GM18519 (cell line): ENCODE measurements around the gene ANXA9.

ENCODE experiments used
- ATAC-seq: cut with Tn5 transposase; IDR thresholded peaks from one replicate; pipeline ENCODE4 v1.9.1; 2021; ENCODE audit warnings: mild to moderate bottlenecking, moderate library complexity; ENCODE audit not compliant: unreplicated experiment, low FRiP score

Gene ANXA9, protein sequence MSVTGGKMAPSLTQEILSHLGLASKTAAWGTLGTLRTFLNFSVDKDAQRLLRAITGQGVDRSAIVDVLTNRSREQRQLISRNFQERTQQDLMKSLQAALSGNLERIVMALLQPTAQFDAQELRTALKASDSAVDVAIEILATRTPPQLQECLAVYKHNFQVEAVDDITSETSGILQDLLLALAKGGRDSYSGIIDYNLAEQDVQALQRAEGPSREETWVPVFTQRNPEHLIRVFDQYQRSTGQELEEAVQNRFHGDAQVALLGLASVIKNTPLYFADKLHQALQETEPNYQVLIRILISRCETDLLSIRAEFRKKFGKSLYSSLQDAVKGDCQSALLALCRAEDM

DNA sequence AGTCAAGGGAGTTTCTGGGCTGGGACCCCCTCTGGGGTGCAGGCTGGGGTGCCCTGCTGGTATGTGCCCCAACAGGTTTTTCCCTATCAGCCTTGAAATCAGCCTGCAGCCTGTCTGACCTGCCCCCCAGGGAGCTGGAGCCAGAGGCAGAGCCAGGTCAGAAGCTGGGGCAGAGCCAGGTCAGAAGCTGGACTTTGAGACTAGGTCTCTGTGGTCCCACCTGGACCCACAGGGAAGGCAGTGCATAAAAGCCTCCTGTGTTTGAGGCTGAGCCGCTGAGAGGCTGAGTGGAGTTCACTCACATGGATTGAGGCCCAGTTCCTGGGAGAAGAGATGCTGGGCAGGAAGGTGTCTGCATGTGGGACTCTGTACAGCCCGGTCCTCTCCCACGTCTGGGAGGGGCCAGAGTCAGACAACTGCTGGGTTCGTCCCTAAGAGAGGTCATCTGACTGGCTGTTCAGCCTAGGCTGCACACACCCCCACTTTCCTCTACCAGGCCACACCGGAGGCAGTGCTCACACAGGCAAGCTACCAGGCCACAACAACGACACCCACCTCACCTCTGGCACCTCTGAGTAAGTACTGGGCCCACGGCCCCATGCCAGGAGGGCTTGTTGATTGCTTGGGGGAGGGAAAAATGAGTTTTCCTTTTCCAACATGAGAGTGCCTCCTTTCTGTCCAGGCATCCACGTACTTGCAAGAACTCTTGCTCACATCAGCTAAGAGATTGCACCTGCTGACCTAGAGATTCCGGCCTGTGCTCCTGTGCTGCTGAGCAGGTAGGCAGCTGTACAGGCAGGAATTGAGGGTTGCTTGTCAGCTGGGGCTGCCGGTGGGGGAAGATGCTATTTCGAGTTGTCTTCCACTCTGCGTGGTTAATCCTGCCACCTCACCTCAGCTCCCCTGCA, at the start of gene ANXA9:
ANXA9 (plus strand) TSS at position 488 of the 908 bp plus-strand sequence. CDS start 814 bp downstream, outside the sequence.
- ATAC-seq: no peak

DNA sequence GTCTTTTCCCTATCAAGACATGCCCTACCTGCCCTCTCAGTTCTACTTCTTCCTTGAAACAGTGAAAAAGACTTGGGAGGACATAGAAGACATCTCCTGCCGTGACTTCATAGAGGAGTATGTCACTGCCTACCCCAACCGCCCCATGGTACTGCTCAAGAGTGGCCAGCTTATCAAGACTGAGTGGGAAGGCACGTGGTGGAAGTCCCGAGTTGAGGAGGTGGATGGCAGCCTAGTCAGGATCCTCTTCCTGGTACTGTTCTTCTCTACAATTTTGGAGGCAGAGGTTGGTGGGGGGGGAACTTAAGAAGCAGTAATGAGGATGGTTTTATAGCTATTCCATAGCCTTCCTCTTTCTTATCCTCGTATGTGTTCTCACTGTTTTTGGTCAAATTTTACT, 37.2 kb upstream of the ANXA9 start:
- no peak for ATAC-seq

DNA sequence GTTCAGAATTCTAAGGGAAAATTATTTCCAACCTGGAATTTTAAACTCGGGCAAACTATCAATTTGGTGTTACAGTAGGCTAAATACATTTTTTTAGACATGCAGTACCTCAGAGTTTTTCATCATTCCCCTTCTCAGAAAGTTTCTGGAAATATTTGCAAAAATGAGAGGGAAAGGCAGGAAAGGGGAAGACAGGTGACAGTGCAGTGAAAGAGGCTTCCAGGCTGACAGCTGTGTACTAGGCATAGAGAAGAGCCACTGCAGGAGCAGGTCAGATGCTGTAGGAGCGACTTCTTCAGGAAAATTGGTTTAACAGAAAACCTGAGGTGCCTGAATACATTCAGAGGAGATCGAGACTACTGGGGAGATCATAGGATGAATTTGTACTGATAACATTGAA, 27.4 kb upstream of the ANXA9 start:
- ATAC-seq: no peak

DNA sequence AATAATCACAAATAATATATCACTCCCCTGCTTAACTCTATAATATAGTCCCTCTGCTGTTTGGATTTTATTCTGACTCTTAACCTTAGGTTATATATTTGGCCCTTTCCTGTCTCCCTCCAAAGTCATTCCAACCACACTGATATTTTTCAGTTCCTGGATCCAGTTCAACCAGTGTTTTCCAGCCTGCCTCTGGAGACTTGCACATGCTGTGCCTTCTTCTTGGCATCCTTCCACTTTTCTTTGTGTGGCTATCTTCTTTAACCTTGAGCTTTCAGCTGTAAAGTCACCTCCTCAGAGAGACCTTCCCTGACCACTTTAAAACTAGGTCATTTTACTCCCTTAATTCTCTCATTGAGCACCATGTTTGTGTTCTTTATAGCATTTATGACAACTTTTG, 26.8 kb upstream of the ANXA9 start:
- no peak for ATAC-seq

DNA sequence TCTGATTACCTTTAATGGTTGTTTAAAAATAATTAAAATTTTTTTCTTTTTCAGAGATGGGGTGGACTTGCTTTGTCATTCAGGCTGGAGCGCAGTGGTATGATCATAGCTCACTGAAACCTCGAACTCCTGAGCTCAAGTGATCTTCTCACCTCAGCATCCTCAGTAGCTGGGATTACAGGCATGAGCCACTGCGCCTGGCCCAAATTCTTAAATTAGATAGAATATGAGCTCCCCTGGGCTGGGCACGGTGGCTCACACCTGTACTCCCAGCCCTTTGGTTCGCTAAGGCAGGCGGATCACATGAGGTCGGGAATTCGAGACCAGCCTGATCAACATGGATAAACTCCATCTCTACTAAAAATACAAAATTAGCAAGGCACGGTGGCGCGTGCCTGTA, 24.4 kb upstream of the ANXA9 start:
- no peak for ATAC-seq

DNA sequence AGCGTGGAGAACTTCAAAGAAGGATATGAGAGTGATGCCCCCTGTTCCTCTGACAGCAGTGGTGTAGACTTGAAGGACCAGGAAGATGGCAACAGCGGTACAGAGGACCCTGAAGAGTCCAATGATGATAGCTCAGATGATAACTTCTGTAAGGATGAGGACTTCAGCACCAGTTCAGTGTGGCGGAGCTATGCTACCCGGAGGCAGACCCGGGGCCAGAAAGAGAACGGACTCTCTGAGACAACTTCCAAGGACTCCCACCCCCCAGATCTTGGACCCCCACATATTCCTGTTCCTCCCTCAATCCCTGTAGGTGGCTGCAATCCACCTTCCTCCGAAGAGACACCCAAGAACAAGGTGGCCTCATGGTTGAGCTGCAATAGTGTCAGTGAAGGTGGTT, 21.4 kb upstream of the ANXA9 start:
- ATAC-seq: no peak

DNA sequence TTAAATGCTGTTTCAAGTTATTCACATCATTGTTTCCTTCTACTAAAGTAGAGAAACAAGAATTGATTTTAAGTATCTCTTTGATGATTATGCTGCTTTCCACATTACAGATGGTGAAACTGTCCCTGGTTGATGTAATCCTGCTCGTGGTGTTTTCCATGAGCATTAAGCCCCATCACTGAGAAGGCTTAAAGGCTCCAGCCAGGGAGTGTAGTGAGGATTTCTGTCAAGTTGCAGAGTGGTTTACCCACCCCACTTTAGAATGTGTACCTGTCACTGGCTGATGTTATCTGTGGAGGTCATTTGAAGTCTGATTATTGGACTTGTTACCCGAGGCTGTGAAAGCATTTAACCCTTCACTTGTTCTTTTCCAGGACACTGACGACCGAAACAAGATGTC, 20.3 kb upstream of the ANXA9 start:
- no peak for ATAC-seq

DNA sequence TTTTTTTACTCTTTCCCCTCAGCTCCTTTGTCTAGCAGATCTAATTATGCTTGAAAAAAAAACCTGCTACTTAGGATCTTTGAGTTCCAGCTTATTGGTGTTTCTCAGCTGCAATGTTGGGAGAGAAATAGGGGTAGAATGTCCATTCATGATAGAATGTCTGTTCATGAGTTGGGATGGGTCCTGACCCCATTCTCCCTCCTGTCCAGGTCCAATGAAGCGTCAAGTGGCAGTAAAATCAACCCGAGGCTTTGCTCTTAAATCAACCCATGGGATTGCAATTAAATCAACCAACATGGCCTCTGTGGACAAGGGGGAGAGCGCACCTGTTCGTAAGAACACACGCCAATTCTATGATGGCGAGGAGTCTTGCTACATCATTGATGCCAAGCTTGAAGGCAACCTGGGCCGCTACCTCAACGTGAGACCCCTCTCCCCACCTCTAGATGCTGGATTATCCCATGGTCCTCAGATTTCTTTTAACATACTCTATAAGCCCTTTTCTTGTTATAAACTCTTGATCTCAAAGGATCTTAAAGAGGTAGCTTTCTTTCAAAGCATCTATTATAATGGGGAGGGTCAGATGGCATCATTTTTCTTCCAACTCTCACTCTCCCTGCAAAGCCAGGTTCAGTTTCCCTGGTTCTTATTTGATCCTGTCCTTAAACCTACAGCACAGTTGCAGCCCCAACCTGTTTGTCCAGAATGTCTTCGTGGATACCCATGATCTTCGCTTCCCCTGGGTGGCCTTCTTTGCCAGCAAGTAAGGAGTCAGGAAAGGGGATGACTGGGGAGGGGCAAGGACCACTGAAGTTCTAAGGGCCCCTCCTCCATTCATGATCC, 18.6 kb upstream of the ANXA9 start:
- ATAC-seq: no peak

DNA sequence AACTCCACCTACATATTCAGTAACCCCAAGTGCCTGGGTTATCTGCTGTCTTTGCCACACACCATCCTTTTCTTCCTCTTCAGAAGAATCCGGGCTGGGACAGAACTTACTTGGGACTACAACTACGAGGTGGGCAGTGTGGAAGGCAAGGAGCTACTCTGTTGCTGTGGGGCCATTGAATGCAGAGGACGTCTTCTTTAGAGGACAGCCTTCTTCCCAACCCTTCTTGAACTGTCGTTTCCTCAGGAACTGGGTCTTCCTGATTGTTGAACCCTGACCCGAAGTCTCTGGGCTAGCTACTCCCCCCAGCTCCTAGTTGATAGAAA, 18.0 kb upstream of the ANXA9 start:
- no peak for ATAC-seq

DNA sequence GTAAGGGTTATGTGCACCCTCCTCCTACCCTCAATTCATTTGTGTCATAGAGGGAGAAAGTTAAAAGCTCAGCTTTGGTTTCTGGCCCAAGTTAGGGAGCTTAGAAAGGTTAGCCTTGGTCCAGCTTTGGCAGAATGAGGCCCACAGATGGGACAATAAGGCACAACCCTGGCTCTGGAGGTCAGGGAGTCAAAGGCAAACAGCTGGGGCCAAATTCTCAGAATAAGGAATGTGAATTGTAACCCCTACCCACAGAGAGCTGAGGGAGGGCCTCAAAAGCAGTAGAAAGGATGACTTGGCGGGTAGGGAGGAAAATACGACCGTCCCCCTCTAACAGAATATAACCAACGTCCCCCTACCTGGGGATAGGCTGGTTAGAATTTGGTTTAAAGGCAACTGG, 16.5 kb upstream of the ANXA9 start:
- ATAC-seq: no peak

DNA sequence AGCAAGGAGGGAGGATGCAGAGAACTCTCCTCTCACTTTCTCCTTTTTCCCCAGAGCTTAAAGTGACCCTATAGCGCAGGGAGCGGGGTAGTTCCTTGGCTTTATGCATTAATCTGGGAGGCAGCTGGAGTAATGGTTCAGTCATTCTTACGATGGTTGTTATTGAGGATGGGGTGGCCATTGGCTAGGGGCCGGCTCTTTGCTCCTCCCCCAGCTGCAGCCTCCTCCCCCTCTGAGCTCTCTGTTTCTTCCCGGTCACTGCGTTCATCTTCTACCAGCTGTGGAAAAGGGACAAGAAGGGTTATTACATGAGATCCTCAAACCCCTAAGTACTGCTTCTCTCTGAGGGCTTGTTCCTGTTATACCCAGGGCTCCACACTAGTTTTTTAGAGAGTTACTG, 16.1 kb upstream of the ANXA9 start:
- no peak for ATAC-seq

DNA sequence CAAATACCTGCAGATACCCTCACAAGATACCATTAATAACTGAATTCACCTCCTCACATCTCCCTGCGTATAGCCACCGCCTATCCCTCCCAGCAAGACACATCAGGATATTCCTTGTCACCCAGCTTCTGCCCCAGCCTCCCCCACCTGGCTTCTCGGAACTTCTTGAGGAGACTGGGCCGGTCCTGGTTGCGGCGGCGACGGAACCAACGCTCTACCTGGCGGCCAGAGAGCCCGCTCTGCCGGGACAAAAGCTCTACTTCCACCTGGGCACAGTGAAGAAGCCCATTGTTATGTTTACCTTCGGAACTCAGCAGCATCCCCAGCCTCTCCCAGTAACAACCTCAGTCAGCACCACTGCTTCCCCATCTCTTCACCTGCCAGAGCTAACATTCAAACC, 14.2 kb upstream of the ANXA9 start:
- ATAC-seq: no peak

DNA sequence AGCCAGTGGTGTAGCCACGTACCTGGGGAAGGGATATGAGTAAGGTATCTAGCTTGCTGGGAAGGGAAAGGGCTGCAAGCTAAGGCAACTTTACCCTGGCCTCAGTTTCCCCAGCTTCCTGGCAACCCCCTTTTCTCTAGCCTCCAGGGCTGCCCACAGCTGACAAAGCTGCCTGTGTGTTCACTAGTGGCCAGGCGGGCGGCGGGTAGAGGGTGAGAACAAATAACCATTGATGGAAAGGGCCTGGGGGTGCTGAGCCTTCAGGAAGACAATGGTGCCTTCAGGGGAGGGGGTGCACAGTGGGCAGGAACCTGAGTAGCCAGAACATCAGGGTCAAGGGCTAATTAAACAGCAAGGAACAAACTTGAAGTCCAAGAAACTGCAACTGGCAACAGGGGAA, 13.6 kb upstream of the ANXA9 start:
- no peak for ATAC-seq

DNA sequence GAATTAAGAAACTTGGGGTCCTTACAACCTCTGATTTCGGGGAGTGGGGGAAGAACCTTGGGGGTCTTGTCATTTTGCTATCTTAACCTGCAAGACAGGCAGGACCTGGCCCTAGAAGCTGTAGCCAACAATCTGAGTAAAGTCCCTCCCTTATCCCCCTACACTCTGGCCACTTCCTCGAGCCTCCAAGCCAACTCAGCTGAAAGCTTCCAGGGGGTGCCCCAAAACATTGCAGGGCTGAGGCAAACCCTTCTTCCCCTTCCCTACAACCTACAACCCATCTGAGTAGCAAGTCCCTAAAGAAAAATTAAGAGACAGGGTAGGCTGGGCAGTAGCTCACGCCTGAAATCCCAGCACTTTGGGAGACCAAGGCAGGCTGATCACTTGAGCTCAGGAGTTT, 12.5 kb upstream of the ANXA9 start:
- ATAC-seq: no peak

DNA sequence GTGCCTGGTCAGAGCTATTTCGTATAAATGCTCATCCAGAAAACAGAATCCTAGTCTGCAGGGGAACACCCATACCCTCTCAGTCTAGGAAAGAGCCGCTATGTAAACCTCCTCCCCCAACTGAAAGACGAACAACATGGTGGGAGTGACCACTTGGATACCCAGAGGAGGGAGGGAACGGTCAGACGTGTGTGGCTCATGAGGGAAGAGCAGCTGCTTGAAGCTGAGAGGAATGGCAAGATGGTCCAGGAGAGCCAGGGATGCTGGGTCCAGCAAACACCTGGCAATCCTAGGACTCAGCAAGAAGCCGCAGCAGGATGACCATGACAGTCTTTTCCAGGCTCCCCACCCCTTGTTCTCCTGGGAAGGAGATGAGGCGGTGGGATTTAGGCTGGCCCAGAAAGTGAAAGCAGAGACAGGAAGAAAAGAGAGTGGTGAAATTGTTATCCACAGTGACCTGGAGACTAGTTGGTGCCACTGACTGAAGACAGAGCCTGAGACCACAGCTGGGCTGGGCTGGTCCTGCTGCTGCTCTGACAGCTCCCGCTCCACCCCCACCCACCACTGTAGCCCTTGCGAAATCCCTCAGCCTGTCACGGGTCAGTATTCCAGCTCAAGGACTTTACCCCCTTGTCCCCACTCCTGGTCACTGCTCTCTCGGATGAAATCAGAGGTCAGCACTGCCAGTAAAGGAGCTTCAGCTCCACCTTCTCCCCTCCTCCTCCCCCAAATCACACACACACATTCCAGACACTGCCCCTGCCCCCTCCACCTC, 11.1 kb upstream of the ANXA9 start:
- no peak for ATAC-seq

DNA sequence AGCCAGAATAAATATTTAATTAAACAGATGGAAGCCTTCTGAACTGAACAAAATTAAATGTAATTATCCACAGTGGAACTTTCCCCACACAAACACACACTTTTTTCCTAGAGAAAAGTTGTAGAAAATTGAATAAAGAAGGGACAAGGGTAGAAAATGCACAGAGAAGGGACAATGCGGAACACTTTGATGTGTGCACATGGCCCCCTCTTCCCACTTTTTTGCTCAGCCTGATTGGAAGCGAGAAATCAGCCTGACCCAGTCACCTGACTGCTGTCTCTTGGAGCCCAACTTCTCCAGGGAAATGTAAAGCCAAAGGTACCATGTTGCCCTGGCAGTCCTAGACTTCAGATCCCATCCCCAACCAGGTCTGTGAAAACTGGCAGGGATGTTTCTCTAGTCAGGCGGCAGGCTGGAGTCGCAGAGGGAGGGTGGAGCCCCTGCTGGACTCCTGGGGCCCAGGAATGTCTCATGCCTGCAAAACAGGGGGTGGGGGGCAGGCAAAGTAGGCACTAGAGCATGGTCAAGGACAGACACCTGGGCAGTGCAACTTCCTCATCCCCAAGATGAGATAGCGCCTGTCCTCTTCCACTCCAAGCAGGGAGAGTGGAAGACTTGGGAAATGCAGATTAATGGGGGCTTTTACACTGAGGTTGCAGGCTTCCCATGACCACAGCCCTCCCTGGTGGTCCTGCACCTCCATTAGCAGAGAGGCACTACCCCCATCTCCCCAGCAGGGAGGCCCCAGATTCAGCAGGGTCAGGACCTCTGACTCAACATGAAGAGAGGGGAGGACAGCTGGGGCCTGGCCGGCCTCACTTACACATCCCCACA, 10.3 kb upstream of the ANXA9 start:
- no peak for ATAC-seq

DNA sequence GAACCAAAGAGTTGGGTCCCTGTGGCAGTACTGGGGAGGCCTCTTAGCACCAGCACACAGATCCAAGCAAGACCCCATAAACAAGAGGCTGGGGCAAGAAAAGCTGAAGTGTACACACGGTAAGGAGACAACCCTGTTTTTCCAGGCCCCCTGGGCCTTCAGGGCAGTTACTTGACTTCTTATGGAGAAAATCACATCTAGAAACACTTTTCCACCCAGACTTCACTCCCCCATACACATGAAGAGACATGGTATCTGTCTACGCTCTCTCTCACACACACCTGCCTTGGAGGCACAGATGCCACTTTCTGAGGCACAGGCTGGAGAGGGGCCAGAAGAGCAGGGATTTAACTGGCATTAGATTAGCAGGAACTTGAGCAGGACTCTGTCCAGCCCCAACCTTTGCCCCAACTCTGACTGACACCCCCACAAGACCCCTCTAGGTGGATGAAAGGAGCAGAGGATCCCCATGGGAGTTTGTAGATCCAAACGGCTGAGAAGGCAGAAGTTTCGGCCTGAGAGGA, 9.6 kb upstream of the ANXA9 start:
- no peak for ATAC-seq

DNA sequence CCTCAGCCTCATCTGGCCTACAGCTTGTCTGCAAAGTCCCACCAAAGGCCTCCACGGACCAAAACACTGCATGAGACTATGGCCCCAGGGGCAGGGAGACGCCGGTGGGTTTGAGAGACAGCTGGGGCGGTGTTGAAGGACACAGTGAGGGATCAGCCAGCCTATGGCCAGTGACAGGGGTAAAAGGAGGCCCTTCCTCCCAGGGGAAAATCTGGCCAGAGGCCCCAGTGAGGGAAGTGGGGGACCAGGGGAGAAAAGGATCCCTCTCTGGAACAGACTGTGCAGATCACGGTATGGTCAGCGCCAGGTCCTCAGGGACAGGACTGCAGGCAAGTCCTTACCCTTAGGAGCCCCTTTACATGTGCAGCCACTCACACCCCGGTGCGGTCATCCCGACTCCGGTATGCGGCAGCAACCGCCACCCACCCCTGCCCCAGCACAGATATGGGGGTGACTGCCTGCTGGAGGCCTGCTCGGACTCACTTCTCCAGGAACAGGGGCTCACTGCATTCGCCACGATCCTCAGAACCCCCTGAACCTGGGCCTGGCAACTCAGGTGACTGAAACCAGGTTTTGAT, 8.7 kb upstream of the ANXA9 start:
- ATAC-seq: no peak
